HG02610 (cell line): ENCODE measurements around the gene CDC37L1.

Experiments
- ATAC-seq: cut with Tn5 transposase; IDR thresholded peaks from one replicate; pipeline ENCODE4 v1.9.1; 2021; ENCODE audit warnings: mild to moderate bottlenecking, moderate library complexity; ENCODE audit not compliant: unreplicated experiment

Gene CDC37L1

DNA sequence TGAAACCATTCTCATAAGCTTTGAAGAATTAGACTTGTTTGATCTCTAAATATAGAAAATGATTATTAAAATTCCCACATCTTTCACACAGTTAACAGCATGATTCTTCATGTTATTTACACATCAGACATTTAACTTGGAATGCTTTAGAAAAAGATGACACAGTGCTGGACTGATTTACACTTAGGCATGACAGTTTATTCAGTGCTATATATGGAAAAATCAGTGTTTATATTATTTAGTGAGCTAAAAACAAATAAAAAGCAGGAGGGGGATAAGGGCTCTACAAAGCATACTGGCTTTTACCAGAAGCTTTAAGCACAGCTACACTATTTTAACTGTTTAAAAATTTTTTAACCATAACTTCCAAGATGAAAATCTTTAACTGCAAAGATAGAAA is 30.0 kb downstream of the CDC37L1 start:
- no peak for ATAC-seq

DNA sequence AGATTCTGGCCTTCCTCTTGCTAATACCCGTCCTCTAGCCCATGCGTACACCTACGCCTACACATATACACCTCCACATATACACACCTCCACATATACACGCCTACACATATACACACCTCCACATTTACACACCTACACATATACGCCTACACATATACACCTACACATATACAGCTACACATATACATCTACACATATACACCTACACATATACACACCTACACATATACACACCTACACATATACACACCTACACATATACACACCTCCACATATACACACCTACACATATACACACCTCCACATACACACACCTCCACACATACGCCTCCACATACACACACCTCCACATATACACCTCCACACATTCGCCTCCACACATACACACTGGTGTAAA is 34.5 kb downstream of the CDC37L1 start:
- no peak for ATAC-seq

GRCh38 chr9:4714266-4715016 is 35.1 kb downstream of the CDC37L1 start:
- ATAC-seq = no peak

DNA sequence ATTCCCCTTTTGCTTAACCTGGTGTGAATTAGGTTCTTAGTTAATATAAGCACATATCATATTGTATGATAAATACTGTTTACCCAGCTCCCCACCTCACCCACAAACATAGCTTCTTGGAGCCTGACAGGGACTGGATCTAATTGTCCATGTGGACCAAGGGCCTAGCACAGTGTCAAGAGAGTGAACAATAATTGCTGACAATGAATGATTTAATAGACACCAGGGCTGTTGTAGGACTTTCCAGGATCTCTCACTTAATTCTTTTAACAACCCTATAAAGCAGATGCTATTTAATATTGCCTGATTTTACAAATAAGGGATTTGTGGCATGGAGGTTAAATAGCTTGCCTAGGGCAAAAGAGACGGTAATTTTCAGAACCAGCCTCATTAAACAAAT is 36.8 kb downstream of the CDC37L1 start:
- no peak for ATAC-seq

DNA sequence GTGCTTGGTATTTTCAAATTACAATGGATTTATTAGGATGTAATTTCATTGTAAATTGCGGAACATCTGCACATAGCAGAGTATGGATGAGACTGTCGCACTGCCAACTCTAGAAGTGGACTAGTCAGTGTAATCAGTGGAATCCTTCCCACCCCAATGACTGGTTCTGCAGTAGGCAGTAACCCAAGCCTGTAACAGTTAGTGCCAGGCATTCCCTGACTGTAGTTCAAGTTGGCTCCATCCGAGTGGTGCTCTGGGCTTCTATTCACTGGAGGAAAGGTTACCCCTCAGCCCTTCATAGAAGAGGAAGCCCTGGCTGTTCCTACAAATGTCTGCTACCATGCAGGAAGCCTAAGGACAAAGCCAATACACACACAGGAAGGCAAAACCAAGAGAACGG is 38.4 kb downstream of the CDC37L1 start:
- no peak for ATAC-seq

GRCh38 chr9:4718911-4719310 is 39.5 kb downstream of the CDC37L1 start:
- no peak for ATAC-seq

DNA sequence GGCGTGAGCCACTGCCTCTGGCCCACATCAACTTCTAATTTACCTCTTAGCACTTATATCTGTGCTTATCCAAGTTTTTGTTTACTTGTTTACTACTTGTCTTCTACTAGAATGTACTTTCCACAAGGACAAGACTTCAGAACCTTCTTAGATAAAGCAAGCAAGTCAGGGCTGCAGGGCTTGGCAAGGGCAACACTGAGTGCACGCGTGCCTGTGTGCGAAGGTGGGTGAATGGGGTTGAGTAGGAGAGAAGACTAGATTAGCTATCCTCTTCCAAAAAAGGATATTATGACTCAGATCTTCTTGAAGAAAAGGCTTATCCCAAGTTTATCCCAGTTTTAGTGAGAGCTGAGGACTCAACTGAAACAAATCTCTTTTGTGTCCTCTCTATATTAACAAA is 42.4 kb downstream of the CDC37L1 start:
- ATAC-seq = no peak

DNA sequence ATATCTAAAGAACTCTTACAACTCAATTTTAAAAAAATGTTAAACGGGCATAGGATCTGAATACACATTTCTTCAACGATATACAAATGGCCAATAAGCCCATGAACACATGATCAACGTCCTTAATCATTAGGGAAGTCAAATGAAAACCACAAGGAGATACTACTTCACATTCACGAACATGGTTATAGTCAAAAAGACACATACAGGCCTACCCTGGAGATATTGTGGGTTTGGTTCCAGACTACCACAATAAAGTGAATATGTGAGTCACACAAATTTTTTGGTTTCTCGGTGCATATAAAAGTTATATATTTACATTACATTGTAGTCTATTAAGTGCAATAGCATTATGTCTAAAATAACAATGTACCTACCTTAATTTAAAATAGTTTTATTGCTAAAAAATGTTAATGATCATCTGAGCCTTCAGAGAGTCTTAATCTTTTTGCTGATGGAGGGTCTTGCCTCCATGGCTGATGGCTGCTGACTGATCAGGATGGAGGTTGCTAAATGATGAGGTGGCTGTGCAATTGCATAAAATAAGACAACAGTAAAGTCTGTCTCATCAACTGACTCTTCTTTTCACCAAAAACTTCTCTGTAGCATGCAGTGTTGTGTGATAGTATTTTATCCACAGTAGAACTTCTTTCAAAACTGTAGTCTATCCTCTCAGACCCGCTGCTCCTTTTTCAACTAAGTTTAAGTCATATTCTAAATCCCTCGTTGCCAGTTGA is 46.5 kb downstream of the CDC37L1 start:
- ATAC-seq = no peak

DNA sequence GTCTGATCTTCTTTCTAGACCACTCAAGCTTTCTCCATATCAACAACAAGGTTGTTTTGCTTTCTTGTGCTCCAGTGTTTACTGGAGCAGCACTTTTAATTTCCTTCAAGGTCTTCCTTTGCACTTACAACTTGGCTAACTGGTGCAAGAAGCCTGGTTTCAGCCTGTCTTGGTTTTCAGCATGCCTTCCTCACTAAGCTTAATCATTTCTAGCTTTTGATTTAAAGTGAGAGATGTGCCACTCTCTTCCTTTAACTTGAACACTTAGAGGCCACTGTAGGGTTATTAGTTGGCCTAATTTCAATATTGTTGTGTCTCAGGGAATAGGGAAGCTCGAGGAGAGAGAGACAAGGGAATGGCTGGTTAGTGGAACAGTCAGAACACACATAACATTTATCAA is 48.2 kb downstream of the CDC37L1 start:
- ATAC-seq = no peak

DNA sequence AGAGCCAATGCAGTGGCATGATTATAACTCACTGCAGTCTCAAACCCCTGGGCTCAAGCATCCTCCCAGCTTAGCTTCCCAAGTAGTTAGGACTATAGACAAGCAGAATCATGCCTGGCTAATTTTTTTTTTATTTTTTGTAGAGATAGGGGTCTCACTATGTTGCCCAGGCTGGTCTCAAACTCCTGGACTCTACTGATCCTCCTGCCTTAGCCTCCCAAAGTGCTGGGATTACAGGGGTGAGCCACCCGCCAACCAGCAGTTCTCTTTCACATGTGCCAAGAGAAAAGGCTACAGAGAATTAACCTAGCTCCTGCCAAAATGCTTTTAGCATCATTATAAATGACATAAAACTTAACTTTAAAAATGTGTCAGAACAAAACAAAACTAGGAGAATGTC is 53.5 kb downstream of the CDC37L1 start:
- no peak for ATAC-seq

DNA sequence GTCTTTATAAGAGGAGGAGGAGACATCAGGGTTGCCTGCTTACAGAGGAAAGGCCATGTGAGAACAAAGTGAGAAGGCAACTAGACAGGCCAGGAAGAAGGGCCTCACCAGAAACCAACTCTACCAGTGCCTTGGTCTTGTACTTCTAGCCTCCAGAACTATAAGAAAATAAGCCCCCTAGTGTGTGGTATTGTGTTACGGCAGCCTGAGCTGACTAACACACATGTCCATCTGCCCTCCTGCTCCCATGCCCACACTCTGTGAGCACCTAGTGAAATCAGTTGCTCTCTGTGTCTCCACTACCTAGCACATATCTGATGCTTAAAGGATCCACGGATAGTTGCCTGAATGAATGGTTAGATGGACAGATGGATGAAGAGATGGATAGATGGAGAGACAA is 54.8 kb downstream of the CDC37L1 start:
- no peak for ATAC-seq

GRCh38 chr9:4738866-4739586 is 59.7 kb downstream of the CDC37L1 start:
- ATAC-seq = no peak

GRCh38 chr9:4739587-4740387 is 60.4 kb downstream of the CDC37L1 start:
- ATAC-seq = no peak

- no peak for ATAC-seq
Measured at GRCh38 chr9:4740388-4740637, 60.9 kb downstream of the CDC37L1 start.

DNA sequence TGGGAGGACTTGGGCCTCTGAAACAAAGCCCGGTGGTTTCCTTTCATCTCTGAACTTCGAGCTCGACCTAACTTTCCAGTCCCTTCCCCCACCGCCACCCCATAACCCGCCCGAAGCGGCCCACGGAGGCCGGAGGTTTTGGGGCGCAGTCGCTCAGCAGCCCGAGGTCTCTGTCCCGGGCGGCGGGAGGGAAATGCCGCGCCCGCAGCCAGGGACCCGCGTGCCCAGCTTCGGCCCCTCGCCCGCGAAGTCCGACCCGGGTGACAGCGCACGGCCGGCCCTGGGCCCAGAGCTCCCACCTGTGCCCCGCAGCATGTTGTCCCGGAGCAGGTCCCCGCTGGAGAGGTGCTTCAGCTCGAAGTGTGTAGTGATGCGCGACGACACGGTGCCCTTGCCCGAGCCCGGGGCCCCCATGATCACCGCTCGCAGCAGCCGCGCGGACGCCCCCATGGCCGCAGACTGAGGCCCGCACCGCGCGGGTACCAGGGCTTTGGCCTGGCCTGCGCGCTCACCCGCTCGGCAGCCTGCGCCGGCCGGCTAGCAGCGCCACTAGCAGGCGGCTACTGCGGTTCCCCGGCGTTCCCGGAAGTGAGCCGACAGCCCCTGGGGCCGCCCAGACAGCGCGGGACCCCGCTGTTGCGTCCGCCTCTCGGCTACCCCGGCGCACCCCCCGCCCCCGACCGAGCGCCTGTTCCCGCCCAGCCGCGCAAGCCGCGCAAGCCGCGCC is 61.4 kb downstream of the CDC37L1 start, which contains the start of gene AK3:
TSS of gene AK3 (minus strand) at position 565 of the 727 bp plus-strand sequence. CDS start at position 450, 115 bp downstream.
- peak; percentile 90 for ATAC-seq

DNA sequence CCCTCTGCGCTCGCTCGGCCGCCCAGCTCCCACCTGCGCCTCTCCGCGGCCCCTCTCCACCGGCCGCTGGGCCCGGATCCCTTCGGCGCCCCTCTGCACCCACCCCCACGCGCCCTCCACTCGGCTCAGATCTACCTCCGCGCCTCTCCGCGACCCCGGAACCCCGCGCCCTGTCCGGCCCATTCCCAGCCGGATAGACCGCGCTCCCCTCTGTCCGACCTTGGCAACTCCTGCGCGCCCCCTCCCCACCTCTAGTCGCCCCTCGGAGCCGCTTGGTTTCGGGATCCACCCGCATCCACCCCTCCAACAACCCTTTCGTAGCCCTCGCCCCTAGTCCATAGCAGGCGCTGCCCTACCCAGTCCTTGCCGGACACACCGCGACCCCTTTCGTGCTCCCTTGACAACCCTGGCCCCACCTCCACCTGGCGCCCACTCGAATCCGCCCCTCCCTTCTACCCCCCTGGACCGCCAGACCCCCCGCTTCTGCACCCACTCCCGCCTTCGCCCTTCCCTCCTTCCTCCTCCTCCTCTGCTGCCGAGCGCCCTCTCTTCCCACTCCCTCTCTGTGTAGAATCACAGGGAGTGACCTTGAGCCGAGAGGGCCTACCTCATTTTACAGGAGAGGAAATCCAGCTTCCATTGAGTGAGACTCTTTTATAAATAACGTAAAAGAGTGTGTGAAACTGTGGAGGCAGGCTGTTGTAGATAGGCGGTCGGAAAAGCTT is 62.2 kb downstream of the CDC37L1 start:
- peak; percentile 2 for ATAC-seq

GRCh38 chr9:4742246-4742645 is 62.9 kb downstream of the CDC37L1 start:
- no peak for ATAC-seq

DNA sequence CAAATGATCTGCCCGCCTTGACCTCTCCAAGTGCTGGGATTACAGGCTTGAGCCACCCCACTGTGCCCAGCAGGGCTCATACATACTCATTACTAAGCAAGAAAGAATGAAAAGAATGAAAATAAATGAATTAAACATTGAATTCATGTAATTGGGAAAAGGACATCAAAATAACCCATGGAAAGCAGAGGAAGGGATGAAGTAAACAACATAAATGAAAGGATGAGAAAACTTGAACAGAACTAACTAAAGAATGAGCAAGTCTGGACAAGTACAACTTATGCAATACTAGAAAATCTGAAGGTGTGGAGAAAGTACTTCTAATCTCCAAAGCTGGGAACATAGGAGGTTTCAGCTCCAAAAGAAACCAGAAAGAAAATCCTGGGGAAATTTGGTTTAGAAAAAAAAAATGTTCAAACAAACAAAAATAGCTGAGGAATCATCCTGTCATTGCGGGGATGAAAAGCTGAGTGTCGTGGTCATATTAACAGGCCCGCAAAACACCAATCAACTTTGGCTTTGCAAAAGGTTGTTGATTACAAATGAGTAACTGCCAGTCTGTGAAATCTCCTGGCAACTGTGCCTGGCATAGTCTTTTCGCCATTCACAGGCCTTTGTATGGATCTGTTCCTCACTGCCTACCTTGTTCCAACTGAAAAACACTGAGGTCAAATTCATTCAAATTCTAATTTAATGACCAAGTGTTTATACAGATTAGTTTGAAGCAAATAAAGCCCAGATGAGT is 63.9 kb downstream of the CDC37L1 start:
- no peak for ATAC-seq
